Breast epithelium (tissue), 4 donors: ENCODE data around the gene PHF21B. TPM values are rescaled to one million over a fixed set of nuclear protein-coding genes. Genes with fewer than 3 reads are reported as not detected.

ENCODE experiments used
- DNase-seq, 2 donors: peaks; one replicate each; pipeline ENCODE4 v3.0.0-alpha.2; 2019; ENCODE audit warnings: low spot score in 2 of 2
- H3K27ac ChIP-seq, 2 donors: fragments of 200-600 bp; sonication (generic) in 1 of 2; one replicate each; pipeline ENCODE4 v1.5.1; 2016 to 2019; ENCODE audit warnings: mild to moderate bottlenecking in 1 of 2
- H3K27me3 ChIP-seq, 2 donors: fragments of 200-600 bp; sonication (generic) in 1 of 2; one replicate each; pipeline versions ENCODE4 v1.5.1 to v1.6.0; 2017 to 2019; ENCODE audit warnings: control low read depth in 1 of 2, mild to moderate bottlenecking in 1 of 2
- H3K36me3 ChIP-seq: fragments of 200-600 bp; one replicate; pipeline ENCODE4 v1.5.1; 2019
- H3K4me1 ChIP-seq, 2 donors: fragments of 200-600 bp; sonication (generic); one replicate each; pipeline ENCODE4 v1.5.1; 2016 to 2019; ENCODE audit warnings: control low read depth in 1 of 2
- H3K4me3 ChIP-seq, 3 donors: fragments of 200-600 bp; sonication (generic); 1 replicate in 2 of 3; 2 replicates in 1 of 3; pipeline ENCODE4 v1.5.1; 2016 to 2019; ENCODE audit warnings: mild to moderate bottlenecking in 3 of 3, moderate library complexity in 2 of 3
- H3K9me3 ChIP-seq, 2 donors: fragments of 200-600 bp; sonication (generic) in 1 of 2; one replicate each; pipeline ENCODE4 v1.5.1; 2016 to 2019; ENCODE audit warnings: control low read depth in 1 of 2
- CTCF ChIP-seq, 3 donors: fragments of 450-650 bp; IDR thresholded peaks; one replicate each; pipeline ENCODE4 v1.5.1; 2016 to 2017; ENCODE audit warnings: antibody characterized with exemption in 3 of 3, mild to moderate bottlenecking in 3 of 3, moderate library complexity in 3 of 3
- POLR2A ChIP-seq: fragments of 450-650 bp; IDR thresholded peaks from one replicate; pipeline ENCODE4 v1.6.1; 2016; ENCODE audit warnings: antibody characterized with exemption, mild to moderate bottlenecking, moderate library complexity
- POLR2AphosphoS5 ChIP-seq, 3 donors: sonication (generic); formaldehyde crosslinking; IDR thresholded peaks; one replicate each; pipeline ENCODE4 v1.6.1; 2017; ENCODE audit warnings: antibody characterized with exemption in 3 of 3
- intact Hi-C: fragments of 100-400 bp; cut with DNase I; formaldehyde crosslinking; loops from one replicate; pipeline ENCODE4 v1.15.1; 2023; ENCODE audit warnings: low total_unique reads
- total RNA-seq, 3 donors: library from RNA; depleted of rRNA; stranded (reverse); fragments of >200 nt; gene quantifications; one replicate each; pipeline ENCODE4 v1.1.0, GENCODE V29; 2016

Gene PHF21B
- total RNA-seq, 3 donors from 2014 or later = 3.6 to 4.1 TPM; not detected in 1

- intact Hi-C loops = no loop called here
- Histone ChIP-seq H3K36me3 (no peaks in the 10 kb centered on the region), H3K9me3 (no peaks in the 10 kb centered on the region), H3K4me3 (no peak overlapping the region), H3K27ac (no peak overlapping the region), H3K4me1 (no peaks in the 10 kb centered on the region), H3K27me3 (no peaks in the 10 kb centered on the region)
- no peak for DNase-seq
- TF ChIP-seq POLR2AphosphoS5 (IDR thresholded peaks at IDR 0.05) = no peak
- TF ChIP-seq POLR2A = no peak
- no peak for TF ChIP-seq CTCF (IDR thresholded peaks at IDR 0.05)
Observed at GRCh38 chr22:44842417-44842816, 167.4 kb downstream of the PHF21B start.

GRCh38 chr22:44840611-44841322 is 169.0 kb downstream of the PHF21B start:
- intact Hi-C loops = no loop called here
- TF ChIP-seq POLR2AphosphoS5 (IDR thresholded peaks at IDR 0.05) (no peak), POLR2A (no peak)
- H3K36me3 ChIP-seq = no peaks in the 10 kb centered on the region
- no peaks in the 10 kb centered on the region for H3K4me1 ChIP-seq
- H3K4me3 ChIP-seq = no peak overlapping the region
- H3K27me3 ChIP-seq = no peaks in the 10 kb centered on the region
- H3K9me3 ChIP-seq = no peaks in the 10 kb centered on the region
- no peak overlapping the region for H3K27ac ChIP-seq
- DNase-seq = no peak

GRCh38 chr22:44839721-44840120 is 170.1 kb downstream of the PHF21B start:
- Histone ChIP-seq H3K27me3 (no peaks in the 10 kb centered on the region), H3K36me3 (no peaks in the 10 kb centered on the region), H3K4me3 (no peak overlapping the region), H3K9me3 (peaks cover 0 to 6% of the 10 kb centered on the region in 2 donors), H3K4me1 (no peaks in the 10 kb centered on the region), H3K27ac (no peak overlapping the region)
- intact Hi-C loops = no loop called here
- no peak for TF ChIP-seq CTCF (IDR thresholded peaks at IDR 0.05)
- TF ChIP-seq POLR2A = no peak
- TF ChIP-seq POLR2AphosphoS5 (IDR thresholded peaks at IDR 0.05) = no peak
- DNase-seq = no peak

GRCh38 chr22:44839061-44839460 is 170.7 kb downstream of the PHF21B start:
- DNase-seq = no peak
- no peaks in the 10 kb centered on the region for H3K36me3 ChIP-seq
- no peak for TF ChIP-seq POLR2A
- TF ChIP-seq CTCF (IDR thresholded peaks at IDR 0.05) = no peak
- TF ChIP-seq POLR2AphosphoS5 (IDR thresholded peaks at IDR 0.05) = no peak
- no peak overlapping the region for H3K27ac ChIP-seq
- H3K9me3 ChIP-seq = peaks cover 0 to 6% of the 10 kb centered on the region in 2 donors
- H3K4me1 ChIP-seq = no peaks in the 10 kb centered on the region
- no peak overlapping the region for H3K4me3 ChIP-seq
- H3K27me3 ChIP-seq = no peaks in the 10 kb centered on the region
- intact Hi-C loops = no loop called here

GRCh38 chr22:44838316-44839016 is 171.3 kb downstream of the PHF21B start:
- Histone ChIP-seq H3K4me3 (no peak overlapping the region), H3K4me1 (no peaks in the 10 kb centered on the region), H3K27ac (no peak overlapping the region), H3K36me3 (no peaks in the 10 kb centered on the region), H3K9me3 (peaks cover 0 to 6% of the 10 kb centered on the region in 2 donors), H3K27me3 (no peaks in the 10 kb centered on the region)
- DNase-seq = no peak
- TF ChIP-seq POLR2AphosphoS5 (IDR thresholded peaks at IDR 0.05) = no peak
- intact Hi-C loops = no loop called here

- H3K4me3 ChIP-seq = no peak overlapping the region
- no peaks in the 10 kb centered on the region for H3K4me1 ChIP-seq
- TF ChIP-seq POLR2AphosphoS5 (IDR thresholded peaks at IDR 0.05) (no peak), POLR2A (no peak), CTCF (IDR thresholded peaks at IDR 0.05) (no peak)
- no peak overlapping the region for H3K27ac ChIP-seq
- peaks cover 0 to 6% of the 10 kb centered on the region in 2 donors for H3K9me3 ChIP-seq
- no peak for DNase-seq
- no peaks in the 10 kb centered on the region for H3K27me3 ChIP-seq
- H3K36me3 ChIP-seq = no peaks in the 10 kb centered on the region
- intact Hi-C loops = no loop called here
Observed at GRCh38 chr22:44837481-44837880, 172.3 kb downstream of the PHF21B start.
